GM18505 (cell line): Measurements from ENCODE around the gene ARL16.

Source experiments
- ATAC-seq: cut with Tn5 transposase; IDR thresholded peaks from one replicate; pipeline ENCODE4 v1.9.1; 2021; ENCODE audit not compliant: unreplicated experiment
- POLR2A ChIP-seq: IDR thresholded peaks from 4 replicates; pipeline ENCODE4 v1.6.1; 2011; ENCODE audit warnings: borderline replicate concordance; ENCODE audit not compliant: insufficient read depth, insufficient read length; ENCODE audit errors: extremely low read depth

The ARL16 gene

GRCh38 chr17:81716674-81716996 is 33.0 kb upstream of the ARL16 start:
- TF ChIP-seq POLR2A = no peak
- no peak for ATAC-seq

DNA sequence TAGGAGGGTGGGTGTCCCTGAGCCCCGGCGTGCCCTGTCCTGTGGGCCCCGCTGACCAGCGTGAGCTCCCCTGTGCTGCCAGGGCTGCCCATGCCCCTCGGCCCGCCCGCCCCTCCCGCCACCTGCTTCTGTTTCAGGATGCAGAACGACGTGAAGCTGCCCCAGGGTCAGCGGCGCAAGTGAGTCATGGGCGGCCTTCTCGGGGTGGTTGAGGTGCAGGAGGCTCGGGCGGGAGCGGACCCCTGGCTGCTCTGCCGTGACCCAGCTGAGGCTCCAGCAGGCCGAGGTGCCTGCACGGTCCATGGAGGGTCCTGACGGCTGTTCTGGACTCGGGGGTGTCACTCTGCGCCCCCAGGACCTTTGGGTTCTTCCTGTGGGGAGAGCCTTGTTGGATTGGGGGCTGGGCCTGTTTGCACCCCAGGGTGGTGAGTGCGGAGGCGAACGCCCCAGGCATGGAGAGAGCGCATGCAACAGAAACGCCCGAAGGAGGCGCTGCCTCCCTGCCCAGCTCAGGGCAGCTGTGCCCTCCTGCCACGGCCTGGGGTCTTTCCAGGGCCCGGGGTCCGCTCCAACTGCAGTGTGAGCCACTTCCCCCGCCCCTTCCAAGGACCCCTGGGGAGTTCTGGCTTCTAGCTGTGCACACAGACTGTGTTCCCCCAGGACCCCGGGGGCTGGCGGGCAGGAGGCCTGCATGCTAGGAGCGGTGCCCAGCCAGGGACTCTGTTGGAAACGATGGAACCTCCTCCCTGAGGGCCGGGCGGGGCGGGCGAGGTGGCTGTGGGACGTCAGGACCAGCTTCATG is 32.5 kb upstream of the ARL16 start:
- ATAC-seq = no peak
- TF ChIP-seq POLR2A = no peak

GRCh38 chr17:81715107-81715871 is 31.7 kb upstream of the ARL16 start:
- TF ChIP-seq POLR2A = no peak
- ATAC-seq = no peak

- TF ChIP-seq POLR2A = no peak
- ATAC-seq = no peak
Measured at GRCh38 chr17:81714412-81715106, 31.0 kb upstream of the ARL16 start.

DNA sequence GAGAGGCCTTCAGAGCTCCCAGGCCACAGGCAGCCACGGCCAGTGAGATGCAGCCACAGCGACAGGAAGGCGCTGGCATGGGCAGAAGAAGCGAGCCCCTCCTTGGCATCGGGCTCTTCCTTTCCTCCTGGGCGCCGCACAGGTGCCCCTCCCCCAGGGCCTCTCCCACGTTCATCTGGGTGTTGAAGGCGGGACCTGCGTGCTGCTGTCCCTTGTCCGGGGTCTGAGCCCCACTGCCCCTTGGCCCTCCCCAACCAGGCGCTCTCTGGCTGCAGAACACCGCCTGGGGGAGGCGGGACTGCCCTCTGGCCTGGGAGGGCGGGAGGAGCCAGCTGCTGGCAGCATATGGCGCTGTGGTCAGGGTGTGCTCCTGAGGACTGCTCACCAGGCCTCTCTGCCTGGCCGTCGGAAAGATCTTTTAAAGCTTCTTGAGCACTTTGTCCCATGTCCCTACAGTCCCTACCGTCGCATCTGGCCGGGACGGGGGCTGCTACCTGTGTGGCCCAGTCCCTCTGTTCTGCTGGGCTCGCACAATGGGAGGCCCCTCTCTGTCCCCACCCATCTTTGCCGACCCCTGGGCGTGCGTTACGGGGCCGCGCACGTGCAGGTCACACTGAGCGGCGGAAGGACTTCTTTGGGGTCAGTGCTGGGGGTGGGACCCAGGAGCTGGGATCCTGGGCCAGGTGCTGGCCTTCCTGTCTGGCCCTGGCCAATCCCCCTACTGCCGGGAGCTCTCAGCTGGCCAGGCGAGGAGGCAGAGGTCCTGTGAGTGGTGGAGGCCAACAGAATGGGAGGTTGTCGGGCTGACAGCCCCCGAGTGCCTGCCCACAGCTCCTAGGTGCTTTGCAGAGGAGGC is 30.2 kb upstream of the ARL16 start:
- ATAC-seq = no peak
- no peak for TF ChIP-seq POLR2A

DNA sequence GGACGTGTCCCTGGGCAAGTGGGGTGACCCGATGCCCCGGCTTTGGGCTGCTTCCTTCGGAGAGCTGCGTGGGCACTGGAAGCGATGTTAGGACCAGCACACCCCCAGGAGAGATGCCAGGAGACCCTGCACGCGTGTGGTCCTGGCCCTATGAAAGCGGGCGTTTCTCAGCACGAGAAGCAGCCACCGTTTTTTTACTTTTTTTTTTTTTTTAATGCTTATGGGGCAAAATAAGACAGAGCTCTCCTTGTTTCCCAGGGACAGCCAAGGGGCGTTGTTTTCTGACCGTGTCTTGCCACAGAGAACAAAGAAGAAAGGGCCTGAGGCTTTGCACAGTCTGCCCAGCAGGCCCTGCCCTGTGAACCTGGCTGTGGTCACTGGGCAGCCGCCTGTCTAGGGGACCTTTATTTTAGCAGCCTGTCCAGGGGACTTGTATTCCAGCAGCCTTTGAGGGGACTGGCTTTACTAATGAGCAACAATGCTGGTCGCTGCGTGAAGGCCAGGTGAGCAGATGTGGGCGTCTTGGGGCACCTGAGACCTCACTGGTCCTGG is 29.5 kb upstream of the ARL16 start:
- TF ChIP-seq POLR2A = no peak
- ATAC-seq = no peak

- TF ChIP-seq POLR2A = no peak
- ATAC-seq = peak; percentile 11
Measured at GRCh38 chr17:81712468-81713003, 28.9 kb upstream of the ARL16 start.

GRCh38 chr17:81711814-81712467 is 28.3 kb upstream of the ARL16 start, which contains the start of gene SLC25A10:
SLC25A10 (plus strand) TSS chr17:81712284; CDS start chr17:81712427, 143 bp downstream.
- TF ChIP-seq POLR2A = no peak
- ATAC-seq = peak; percentile 61

- no peak for ATAC-seq
- peak; percentile 45 for TF ChIP-seq POLR2A
Measured at GRCh38 chr17:81710514-81711308, 27.1 kb upstream of the ARL16 start.

DNA sequence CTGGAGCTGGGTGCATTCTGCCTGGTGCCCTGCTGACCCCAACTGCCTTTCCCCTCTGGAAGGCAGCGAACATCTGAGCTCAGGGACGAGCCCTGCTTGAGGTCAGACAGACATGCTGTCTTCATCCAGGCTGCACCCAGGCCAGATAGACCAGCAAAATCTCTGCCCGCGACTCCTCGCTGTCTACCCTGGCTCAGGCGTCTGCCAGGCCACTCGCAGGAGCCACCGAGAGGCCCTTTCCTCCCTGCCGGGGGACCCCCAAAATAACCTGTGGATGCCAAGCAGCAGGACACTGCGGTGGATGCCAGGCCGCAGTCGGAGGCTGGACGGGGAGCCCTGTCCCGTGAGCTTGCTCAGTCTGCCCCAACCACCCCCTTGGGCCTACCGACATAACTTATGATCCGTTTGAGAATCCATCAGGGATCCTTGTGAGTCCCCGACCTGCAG is 25.2 kb upstream of the ARL16 start:
- ATAC-seq = no peak
- no peak for TF ChIP-seq POLR2A
